ENCODE measurements around the gene LDB2. TPM values are rescaled to one million over a fixed set of nuclear protein-coding genes. Genes with fewer than 3 reads are reported as not detected.

Gene LDB2
- total RNA-seq, 4 donors from 2014 or later, result 16.2 to 31.7 (median 22.4) TPM

- intact Hi-C loops (cut with DNase I), result no loop called here
- TF ChIP-seq CTCF (IDR thresholded peaks at IDR 0.05), result no peak
- TF ChIP-seq POLR2AphosphoS5 (IDR thresholded peaks at IDR 0.05), result no peak
- TF ChIP-seq POLR2A (IDR thresholded peaks at IDR 0.05; ENCODE audit: low read depth), result no peak
- no peak for TF ChIP-seq EP300 (IDR thresholded peaks at IDR 0.05)
- no peak for DNase-seq (ENCODE audit: extremely low spot score)
Measured at GRCh38 chr4:16807355-16807754, 91.1 kb downstream of the LDB2 start.

GRCh38 chr4:16804581-16804980 is 93.9 kb downstream of the LDB2 start:
- no peak for DNase-seq (ENCODE audit: extremely low spot score)
- Histone ChIP-seq H3K27me3 (no peaks in the 10 kb centered on the region), H3K9me3 (peaks cover 0 to 8% (median 0%) of the 10 kb centered on the region in 4 donors), H3K4me3 (no peak overlapping the region), H3K4me1 (no peaks in the 10 kb centered on the region), H3K27ac (replicated peaks in 1 of 4) (no peak overlapping the region), H3K36me3 (no peaks in the 10 kb centered on the region)
- intact Hi-C loops (cut with DNase I), result no loop called here
- TF ChIP-seq POLR2AphosphoS5 (IDR thresholded peaks at IDR 0.05) (no peak), POLR2A (IDR thresholded peaks at IDR 0.05; ENCODE audit: low read depth) (no peak), EP300 (IDR thresholded peaks at IDR 0.05) (no peak), CTCF (IDR thresholded peaks at IDR 0.05) (no peak)

More at GRCh38 chr4:16807355-16807754, 91.1 kb downstream of the LDB2 start:
- Histone ChIP-seq H3K9me3 (peaks cover 0 to 8% (median 0%) of the 10 kb centered on the region in 4 donors), H3K36me3 (no peaks in the 10 kb centered on the region), H3K27me3 (no peaks in the 10 kb centered on the region), H3K4me1 (no peaks in the 10 kb centered on the region), H3K27ac (replicated peaks in 1 of 4) (no peak overlapping the region), H3K4me3 (no peak overlapping the region)

- no peak overlapping the region for H3K27ac ChIP-seq (replicated peaks in 1 of 4)
- no peaks in the 10 kb centered on the region for H3K27me3 ChIP-seq
- H3K36me3 ChIP-seq, result no peaks in the 10 kb centered on the region
- H3K9me3 ChIP-seq, result no peaks in the 10 kb centered on the region
- 95% methylated on average over 3 of the region's 3 CpGs for WGBS
- intact Hi-C loops (cut with DNase I), result no loop called here
- TF ChIP-seq POLR2AphosphoS5 (IDR thresholded peaks at IDR 0.05), result no peak
- TF ChIP-seq CTCF (IDR thresholded peaks at IDR 0.05), result no peak
- no peak for TF ChIP-seq POLR2A (IDR thresholded peaks at IDR 0.05; ENCODE audit: low read depth)
- no peak for TF ChIP-seq EP300 (IDR thresholded peaks at IDR 0.05)
- no peak for DNase-seq (ENCODE audit: extremely low spot score)
- H3K4me3 ChIP-seq, result no peak overlapping the region
- no peaks in the 10 kb centered on the region for H3K4me1 ChIP-seq
Measured at GRCh38 chr4:16802044-16802443, 96.4 kb downstream of the LDB2 start.

- 90% methylated on average over 3 of the region's 3 CpGs for WGBS
- no peak for DNase-seq (ENCODE audit: extremely low spot score)
- no peaks in the 10 kb centered on the region for H3K27me3 ChIP-seq
- TF ChIP-seq POLR2AphosphoS5 (IDR thresholded peaks at IDR 0.05) (no peak), POLR2A (IDR thresholded peaks at IDR 0.05; ENCODE audit: low read depth) (no peak), EP300 (IDR thresholded peaks at IDR 0.05) (no peak), CTCF (IDR thresholded peaks at IDR 0.05) (no peak)
- no peaks in the 10 kb centered on the region for H3K4me1 ChIP-seq
- no peak overlapping the region for H3K4me3 ChIP-seq
- no peaks in the 10 kb centered on the region for H3K9me3 ChIP-seq
- H3K36me3 ChIP-seq, result no peaks in the 10 kb centered on the region
- no peak overlapping the region for H3K27ac ChIP-seq (replicated peaks in 1 of 4)
- intact Hi-C loops (cut with DNase I), result no loop called here
Measured at GRCh38 chr4:16801356-16801755, 97.1 kb downstream of the LDB2 start.

GRCh38 chr4:16794816-16795445 is 103.5 kb downstream of the LDB2 start:
- intact Hi-C loops (cut with DNase I), result loop anchor here (10.0 kb wide), 1 partner anchor 530 kb away; no protein-coding TSS in a partner anchor
- Histone ChIP-seq H3K9me3 (no peaks in the 10 kb centered on the region), H3K27me3 (no peaks in the 10 kb centered on the region), H3K4me1 (peaks cover 0 to 8% (median 2%) of the 10 kb centered on the region in 4 donors), H3K4me3 (no peak overlapping the region), H3K27ac (replicated peaks in 1 of 4) (no peak overlapping the region), H3K36me3 (no peaks in the 10 kb centered on the region)
- DNase-seq (ENCODE audit: extremely low spot score), result no peak
- TF ChIP-seq POLR2AphosphoS5 (IDR thresholded peaks at IDR 0.05), result no peak
- peak; percentile 41 to 63 (median 52) for TF ChIP-seq CTCF (IDR thresholded peaks at IDR 0.05)
- TF ChIP-seq POLR2A (IDR thresholded peaks at IDR 0.05; ENCODE audit: low read depth), result no peak
- WGBS, result 51% methylated on average over 9 of the region's 9 CpGs
